ENCODE measurements around the gene NLRC5.
"Not testable (repeated sequence)": the region's sequence is repeated elsewhere in the genome, so short reads cannot be mapped to it uniquely, and the experiment has no call there.

NLRC5 gene

DNA sequence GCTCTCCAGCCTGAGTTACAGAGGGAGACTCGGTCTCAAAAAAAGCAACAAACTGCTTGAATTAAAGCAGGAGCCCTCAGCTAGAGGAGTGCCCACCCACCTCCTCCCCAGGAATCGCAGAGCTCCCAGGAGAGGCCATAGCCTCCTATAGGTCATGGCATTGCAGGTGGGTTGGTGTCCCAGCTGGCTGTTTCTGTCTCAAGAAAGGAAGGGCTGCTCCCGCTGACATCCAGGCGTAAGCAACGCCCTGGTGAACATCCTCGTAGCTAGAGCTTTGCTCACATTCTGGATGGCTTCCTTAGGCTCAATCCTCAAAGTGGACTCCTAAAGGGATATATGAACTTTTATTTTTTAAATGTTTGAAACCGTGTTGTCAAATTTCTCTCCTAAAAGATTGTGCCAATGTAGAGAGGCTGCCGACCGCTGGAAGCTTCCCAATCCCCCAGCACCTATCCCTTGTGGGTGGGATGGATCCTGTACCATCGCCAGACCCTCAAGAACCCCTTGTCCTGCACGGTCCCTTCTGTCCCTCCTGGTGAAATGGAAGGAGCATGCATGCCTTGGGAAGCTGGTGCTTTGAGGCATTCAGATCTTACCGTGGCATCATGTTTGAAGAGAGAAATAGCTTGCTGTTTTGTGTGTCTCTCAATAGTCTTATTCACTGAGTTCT lies 5.9 kb downstream of the NLRC5 start:
- DNase-seq = peak in 1 of 10 donors; percentile 39
- intact Hi-C loops (cut with DNase I) = no loop called here

DNA sequence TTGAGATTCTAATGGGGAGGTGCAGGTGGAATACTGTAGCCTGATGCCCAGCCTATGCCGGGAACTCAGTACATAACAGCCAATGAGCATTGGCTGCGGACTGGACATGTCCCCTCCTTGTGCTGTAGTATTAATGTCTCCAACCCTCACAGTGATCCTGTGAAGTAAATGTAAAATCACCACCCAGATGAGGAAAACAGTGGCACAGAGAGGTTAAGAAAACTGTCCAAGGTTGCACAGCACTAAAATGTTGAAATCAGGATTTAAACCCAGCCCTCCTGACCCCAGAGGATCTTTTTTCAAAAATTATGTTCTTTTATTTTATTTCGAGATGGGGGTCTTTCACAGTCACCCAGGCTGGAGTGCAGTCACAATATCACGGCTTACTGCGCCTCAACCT lies 7.9 kb downstream of the NLRC5 start:
- intact Hi-C loops (cut with DNase I) = no loop called here
- DNase-seq = no peak

DNA sequence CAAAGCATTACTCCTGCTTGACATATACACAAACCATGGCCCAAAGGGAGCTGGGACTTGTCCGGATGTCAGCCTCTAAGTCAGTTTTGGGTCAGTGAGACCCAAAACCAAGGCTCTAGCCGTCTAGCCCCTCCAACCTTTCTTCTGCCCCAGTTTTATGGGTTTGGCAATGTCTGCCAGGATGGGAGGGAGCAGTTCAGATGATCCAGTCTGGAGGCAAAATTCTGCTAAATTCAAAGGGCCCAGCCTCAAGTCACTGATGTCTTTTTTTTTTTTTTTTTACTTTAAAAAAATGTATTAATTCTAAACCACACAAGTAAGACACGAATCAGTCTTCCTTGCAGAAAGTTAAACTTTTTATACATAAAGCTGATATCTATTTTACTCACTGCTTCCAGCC lies 8.6 kb downstream of the NLRC5 start:
- intact Hi-C loops (cut with DNase I) = no loop called here
- peak in 1 of 10 donors; percentile 7 for DNase-seq

DNA sequence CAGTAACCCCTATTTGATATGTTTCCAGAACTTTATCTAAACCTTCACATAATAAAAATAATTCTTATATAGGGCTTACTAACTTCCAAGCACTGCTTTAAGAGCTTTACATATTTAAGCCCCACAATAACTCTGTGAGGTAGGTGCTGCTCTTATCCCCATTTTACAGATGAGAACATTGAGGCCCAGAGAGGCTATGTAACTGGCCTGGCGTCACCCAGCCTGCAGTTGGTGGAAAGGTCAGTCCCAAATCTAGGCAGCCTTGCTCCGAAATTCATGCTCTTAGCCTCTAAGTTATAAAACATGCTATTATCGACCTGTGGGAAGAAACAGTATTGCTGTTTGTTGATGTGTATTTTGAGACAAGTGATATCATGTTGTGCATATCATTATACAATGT lies 9.0 kb downstream of the NLRC5 start:
- DNase-seq = no peak
- intact Hi-C loops (cut with DNase I) = no loop called here

DNA sequence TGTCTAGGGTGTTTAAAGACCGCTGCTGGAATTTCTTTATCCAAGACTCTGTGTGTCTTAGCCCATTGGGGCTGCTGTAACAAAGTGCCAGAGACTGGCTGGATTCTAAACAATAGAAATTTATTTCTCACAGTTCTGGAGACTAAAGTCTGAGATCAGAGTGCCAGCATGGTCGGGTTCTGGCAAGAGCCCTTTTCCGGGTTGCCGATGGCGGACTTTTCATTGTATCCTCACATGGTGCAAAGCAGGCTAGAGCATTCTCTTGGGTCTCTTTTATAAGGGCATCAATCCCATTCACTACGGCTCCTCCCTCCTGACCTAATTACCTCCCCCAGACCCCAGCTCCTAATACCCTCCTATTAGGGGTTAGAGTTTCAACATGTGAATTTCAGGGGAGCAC lies 9.5 kb downstream of the NLRC5 start:
- intact Hi-C loops (cut with DNase I) = no loop called here

DNA sequence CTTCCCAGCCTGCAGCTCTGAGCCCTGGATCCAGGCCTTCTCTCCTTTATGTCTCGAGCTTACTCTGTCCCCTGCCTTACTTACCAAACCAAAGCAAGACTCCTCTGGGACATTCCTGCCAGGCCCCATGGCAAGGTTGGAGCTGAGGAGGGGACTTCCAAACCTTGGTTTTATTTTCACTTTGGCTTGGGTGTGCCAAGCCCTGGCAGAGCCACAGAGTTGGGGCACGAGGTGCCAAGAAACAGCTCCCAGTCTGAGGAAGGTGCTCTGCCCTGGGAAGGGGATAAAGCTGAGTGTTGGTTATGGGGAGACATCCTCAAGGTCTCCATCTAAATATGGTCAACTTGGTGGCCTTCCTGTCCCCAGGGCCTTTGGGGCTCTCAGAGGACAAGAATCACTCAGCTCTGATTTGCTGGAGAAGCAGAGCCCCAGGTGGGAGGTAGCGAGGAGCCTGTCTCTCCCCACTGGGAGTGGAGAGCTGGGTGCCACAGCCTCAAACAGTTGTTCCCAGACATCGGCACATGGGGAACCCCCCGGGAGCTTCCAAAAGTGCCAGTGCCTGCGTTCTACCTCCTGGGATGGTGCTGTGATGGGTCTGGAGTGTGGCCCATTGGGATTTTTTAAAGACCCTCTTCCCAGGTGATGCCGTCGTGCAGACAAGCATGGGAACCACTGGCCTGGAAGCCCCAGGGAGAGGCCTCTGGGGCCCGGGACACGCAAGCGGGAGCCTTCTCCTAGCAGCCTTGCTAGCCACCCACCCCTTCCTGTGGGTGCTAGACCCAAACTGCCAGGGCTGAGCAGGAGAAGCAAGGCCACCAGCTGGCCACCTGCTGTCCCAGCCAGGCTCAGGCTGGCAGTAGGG lies 10.3 kb downstream of the NLRC5 start:
- intact Hi-C loops (cut with DNase I) = no loop called here
- DNase-seq = peak in 1 of 10 donors; percentile 75

More for the DNA sequence above, 9.5 kb downstream of the NLRC5 start:
- DNase-seq = peak in 1 of 10 donors; percentile 30

DNA sequence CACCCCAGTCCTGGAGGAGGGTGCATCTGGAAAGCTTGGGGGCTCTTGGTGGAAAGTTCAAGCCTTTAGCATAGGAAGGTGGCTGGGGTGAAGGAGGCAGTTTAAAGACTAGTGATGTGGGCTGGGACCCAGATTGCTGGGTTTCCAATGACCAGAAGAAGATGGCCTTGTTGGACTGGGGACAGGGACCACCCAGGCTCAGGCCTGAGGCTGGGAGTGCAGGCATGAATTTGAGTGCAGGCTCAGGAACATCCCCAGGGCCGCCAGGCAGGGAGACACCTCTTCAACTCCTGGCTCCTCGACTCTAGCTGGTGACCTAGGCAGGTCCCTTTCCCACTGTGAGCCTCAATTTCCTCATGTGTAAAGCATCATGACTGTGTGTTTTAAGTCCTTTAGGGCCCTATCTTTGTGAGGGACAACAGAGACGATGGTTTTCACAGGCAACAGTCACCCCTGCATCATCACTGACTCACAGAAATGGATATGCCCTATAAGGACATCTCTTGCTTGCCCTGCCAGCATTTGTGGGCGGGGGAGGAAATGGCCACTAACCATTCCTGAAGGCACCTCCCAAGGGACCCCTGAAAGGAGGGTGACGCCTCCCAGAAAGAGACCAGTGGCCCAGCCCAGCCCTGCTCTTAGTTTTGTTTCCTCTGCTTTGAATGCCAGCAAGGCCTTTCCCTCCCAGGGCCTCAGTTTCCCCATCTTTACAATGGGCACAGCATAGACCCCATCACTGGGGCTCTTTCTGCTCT lies 11.1 kb downstream of the NLRC5 start:
- intact Hi-C loops (cut with DNase I) = no loop called here
- peak in 1 of 10 donors; percentile 44 for DNase-seq

DNA sequence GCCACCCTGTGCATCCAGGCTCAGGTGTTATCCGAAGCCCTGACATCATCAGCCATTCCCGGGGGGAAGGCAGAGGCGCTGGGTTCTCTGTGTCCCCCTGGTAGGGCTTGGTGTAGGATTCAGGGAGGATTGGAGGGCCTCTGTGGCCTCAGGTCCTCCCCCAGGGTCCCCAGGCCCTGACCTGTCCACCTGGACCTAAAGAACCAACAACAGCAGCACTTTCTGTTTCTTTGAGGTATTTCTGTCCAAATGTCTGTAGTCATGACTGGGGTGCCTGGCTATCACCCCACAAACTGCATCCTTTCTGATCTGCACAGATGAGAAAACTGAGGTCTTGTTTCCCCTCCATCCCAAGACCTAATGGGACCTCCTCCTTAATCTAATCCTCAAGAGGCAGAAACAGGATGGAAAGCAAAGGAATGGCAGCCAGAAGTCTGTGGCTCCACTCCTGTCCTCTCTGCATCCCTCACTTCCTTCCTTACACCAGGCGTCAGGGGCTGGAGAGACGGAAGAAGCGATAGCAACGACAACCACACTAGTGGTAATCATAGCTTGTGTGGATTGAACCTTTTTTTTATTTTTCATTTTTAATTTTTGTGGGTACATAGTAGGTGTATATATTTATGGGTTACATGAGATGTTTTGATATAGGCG lies 11.8 kb downstream of the NLRC5 start:
- peak in 1 of 10 donors; percentile 31 for DNase-seq
- intact Hi-C loops (cut with DNase I) = no loop called here

DNA sequence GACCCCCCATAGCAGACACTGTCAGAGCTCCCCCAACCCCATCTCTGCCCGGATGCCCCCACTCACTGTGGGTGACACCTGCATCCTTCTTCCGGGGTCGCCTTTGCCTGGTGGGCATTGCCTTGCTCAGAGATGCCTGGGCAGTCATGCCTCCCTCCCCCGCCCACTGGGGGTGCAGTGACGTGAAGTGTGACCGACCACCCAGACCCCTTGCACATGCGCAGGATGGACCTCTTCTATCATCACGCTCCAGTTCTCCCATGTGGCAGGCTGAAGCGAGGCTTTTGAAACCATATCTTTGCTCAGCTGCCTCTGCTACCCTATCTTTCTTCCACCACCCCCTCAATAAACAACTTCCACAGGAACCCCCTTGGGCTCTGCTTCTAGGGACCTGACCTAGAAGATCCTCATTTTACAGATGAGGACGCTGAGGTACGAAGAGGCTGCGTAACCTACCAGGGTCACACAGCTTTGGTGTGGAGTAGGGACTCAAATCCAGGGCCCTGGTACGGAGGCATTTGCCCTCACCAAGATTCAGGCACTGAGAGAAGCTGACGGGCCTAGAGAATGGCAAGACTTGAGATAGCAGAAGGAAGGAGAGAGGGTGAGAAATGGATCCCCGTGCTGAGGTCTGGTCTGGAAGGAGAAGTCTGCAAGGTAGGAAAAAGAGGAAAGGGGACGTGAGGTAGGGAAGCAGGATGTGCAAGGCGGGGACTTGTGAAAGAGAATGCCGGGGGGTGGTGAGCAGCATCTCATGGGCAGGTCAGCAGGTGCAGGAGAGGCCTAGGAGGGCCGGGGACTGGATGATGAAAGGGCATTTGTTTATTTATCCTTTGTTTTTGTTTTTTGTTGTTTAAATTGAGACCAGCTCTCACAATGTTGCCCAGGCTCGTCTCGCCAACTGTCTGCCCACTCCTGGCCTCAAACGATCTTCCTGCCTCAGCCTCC lies 14.4 kb downstream of the NLRC5 start:
- intact Hi-C loops (cut with DNase I) = no loop called here
- peak in 1 of 10 donors; percentile 39 for DNase-seq

DNA sequence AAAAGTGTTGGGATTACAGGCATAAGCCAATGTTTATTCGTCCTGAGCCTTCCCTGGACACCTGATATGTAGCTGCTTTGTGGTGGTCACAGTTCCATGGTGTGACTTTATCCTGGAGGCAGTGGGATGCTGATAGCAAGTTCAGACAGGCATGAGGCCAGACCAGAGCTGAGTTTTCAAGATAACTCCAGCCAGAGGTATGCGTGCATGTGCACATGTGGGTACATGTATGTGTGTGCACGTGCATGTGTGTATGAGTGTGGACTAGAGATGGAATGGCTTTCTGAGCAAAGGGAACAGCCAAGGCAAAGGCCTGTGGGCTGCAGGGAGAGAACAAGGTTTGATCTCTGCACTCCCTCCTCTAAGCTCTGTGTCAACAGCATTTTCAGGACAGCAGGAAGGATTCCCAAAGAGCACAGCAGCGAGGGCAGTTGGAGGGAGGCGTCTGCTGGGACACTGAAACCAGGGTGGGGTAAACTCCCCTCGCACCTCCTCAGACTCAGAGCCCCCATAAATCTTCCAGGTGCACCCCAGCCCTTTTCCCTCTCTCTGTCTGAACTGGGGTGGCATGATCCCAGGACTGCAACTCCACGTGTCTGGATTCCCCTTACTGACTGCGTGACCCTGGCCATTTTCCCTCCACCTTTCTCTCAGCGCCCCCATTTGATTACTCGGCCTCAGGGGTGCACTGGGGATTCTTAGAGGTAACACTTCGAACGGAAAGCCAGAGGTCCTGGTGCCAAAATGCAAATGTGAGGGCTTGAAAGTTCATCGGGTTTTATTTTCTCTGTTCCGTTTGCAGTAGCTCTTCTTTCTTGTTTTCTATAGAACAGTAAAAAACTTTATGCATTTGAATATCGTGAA lies 15.3 kb downstream of the NLRC5 start:
- peak in 1 of 10 donors; percentile 42 for DNase-seq
- intact Hi-C loops (cut with DNase I) = no loop called here

DNA sequence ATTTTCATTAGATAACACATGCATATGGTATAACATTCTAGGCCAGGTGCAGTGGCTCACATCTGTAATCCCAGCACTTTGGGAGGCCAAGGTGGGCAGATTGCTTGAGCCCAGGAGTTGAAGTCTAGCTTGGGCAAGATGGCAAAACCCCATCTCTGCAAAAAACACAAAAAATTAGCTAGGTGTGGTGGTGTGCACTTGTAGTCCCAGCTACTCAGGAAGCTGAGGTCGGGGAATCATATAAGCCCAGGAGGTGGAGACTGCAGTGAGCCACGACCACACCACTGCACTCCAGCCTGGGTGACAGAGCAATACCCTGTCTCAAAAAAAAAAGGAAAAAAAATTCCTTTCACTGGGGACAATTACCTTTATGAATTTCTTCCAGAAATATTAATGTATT lies 16.2 kb downstream of the NLRC5 start:
- intact Hi-C loops (cut with DNase I); DNase-seq: not testable (repeated sequence)

DNA sequence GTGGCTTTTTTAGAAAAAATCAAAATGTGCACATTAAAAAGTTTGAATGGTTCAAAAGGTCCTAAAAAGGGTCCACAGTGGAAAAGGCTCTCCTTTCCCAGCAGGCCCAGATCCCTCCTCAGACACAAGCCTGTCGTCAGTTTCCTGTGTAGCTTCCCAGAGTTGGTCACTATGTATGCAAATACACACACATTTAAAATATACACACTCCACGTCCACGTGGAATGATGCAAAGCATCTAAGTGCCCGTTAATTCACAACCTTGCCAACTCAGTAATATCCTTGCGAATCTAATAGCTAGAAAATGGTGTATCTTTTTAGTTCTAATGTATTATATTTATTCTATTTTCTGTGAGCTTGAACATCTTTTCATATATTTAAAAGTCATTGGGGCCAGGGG lies 17.7 kb downstream of the NLRC5 start:
- no peak for DNase-seq
- intact Hi-C loops (cut with DNase I) = no loop called here

DNA sequence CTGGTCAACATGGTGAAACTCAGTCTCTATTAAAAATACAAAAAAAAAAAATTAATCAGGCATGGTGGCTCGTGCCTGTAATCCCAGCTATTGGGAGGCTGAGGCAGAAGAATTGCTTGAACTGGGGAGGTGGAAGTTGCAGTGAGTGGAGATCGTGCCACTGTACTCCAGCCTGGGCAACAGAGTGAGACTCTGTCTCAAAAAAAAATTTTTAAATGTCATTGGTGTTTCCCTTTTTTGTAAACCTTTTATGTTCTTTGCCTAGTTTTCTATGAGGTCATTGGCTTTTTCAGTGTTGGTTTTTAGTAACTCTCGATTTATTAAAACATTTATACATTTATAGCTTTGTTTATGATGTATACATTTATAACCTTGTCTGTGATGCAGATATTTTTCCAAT lies 18.2 kb downstream of the NLRC5 start:
- DNase-seq = no peak
- intact Hi-C loops (cut with DNase I) = no loop called here

DNA sequence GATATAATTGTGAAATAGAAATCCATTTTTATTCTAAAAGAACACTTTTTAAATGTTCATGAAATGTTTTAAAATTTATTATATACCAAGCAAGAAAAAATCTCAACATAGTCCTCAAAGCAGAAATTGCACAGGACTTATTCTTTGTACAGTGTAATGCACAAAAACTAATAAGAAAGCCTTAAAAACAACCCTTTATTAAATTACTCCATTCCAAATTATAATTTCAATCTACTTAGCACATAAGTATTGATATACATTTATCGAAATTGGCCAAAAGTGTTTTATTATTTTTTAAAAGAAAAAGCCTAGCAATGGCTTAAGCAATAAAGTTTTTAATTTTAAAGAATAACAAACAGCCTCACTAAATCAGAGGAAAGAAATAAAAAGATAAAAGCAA lies 19.1 kb downstream of the NLRC5 start:
- intact Hi-C loops (cut with DNase I) = no loop called here
- no peak for DNase-seq

DNA sequence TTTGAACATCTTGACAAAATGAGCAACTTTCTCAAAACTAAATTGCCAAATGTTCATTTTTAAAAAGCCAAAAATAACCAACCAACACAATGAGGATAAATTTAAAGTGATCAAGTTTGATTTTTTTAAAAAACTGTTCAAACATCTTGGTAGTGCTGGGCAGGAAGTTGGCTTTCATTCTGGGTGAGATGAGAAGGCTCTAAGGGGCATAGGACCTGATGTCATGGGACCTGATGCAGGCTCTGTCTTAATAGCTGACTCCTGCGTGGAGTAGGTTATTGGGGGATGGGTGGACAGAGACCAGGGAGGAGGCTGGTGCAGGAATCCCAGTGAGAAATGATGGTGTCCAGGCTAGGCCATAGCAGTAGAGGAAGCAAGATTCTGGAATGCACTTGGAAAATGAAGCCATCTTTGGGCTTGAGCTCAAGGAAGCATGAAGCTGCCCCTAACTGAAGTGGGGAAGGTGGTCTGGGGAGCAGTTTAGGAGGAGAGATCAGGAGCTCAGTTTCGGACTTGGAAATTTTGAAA lies 20.4 kb downstream of the NLRC5 start:
- DNase-seq = no peak
- intact Hi-C loops (cut with DNase I) = no loop called here

DNA sequence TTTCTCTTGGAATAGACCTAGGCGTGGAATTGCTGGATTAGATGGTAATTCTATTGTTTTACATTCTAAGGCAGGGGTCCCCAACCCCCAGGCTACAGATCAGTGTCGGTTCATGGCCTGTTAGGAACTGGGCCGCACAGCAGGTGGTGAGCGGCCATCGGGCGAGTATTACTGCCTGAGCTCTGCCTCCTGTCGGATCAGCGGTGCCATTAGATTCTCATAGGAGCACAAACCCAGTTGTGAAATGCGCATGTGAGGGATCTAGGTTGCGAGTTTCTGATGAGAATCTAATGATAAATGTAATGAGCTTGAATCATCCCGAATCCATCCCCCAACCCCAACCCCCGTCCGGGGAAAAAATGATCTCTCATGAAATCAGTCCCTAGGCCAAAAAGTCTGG lies 23.0 kb downstream of the NLRC5 start:
- intact Hi-C loops (cut with DNase I) = no loop called here
- no peak for DNase-seq

DNA sequence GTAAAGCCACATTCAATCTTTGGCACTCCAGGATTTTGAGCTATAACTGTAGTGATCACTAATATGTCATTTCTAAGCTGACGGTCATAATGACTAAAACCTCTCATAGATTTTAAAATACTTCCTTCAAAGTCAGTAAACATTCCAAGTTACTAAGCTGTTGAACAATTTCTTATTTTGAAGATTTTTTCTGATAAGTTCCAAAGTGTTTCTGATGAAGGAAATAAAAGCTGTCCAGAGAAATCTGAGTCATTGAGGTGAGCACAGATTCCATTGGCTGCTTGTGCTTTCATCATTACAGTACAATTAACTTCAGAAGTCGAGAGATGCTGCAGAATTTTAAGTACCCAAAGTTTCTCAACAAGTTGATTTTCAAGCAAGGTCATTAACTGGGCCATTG lies 23.9 kb downstream of the NLRC5 start:
- intact Hi-C loops (cut with DNase I) = no loop called here
- no peak for DNase-seq

DNA sequence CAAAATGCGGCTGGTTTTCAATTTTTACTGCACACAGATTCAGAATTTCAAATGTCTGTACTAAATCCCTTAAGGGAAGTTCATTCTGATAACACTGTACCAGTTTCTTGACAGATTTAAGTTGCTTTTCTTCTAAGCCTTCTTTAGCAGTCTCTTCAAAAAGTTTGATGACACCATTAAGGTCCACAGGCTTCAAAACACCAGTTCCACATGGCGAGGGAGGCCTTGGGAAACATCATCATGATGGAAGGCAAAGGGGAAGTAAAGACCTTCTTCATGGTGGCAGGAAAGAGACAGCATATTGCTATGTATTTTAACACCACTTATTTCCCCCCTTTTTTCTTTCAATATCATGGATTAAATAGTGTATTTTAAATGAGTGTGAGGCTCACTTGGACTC lies 24.5 kb downstream of the NLRC5 start:
- DNase-seq = no peak
- intact Hi-C loops (cut with DNase I) = no loop called here
